ENCODE results near the gene PODN. TPM values are rescaled to one million over a fixed set of nuclear protein-coding genes. Genes with fewer than 3 reads are reported as not detected.

The PODN gene
- total and polyA plus RNA-seq, 9 donors: 72.8 to 254 (median 154) TPM

- no peaks in the 10 kb centered on the region for H3K36me3 ChIP-seq
- intact Hi-C loops (cut with DNase I): no loop called here
These were observed 54.3 kb downstream of the PODN start for GRCh38 chr1:53116307-53116810.

GRCh38 chr1:53116933-53117600, 55.1 kb downstream of the PODN start:
- H3K4me1 ChIP-seq (ENCODE audit: insufficient read depth): peaks cover 23% of the 10 kb centered on the region
- H3K4me3 ChIP-seq: no peak overlapping the region
- H3K27me3 ChIP-seq: no peaks in the 10 kb centered on the region
- WGBS, 3 donors: 87 to 94% (median 90%) methylated on average over 11 of the region's 11 CpGs
- no peak for TF ChIP-seq EP300 (IDR thresholded peaks at IDR 0.05)
- intact Hi-C loops (cut with DNase I): no loop called here
- no peaks in the 10 kb centered on the region for H3K9me3 ChIP-seq
- DNase-seq: no peak
- no peak overlapping the region for H3K27ac ChIP-seq
- H3K36me3 ChIP-seq: no peaks in the 10 kb centered on the region

More at GRCh38 chr1:53116307-53116810, 54.3 kb downstream of the PODN start:
- no peak overlapping the region for H3K4me3 ChIP-seq
- no peak overlapping the region for H3K27ac ChIP-seq
- 76 to 91% (median 91%) methylated on average over 8 to 9 of the region's 9 CpGs for WGBS, 3 donors
- H3K4me1 ChIP-seq (ENCODE audit: insufficient read depth): peaks cover 18% of the 10 kb centered on the region
- no peaks in the 10 kb centered on the region for H3K9me3 ChIP-seq
- no peaks in the 10 kb centered on the region for H3K27me3 ChIP-seq
- no peak for DNase-seq
- no peak for TF ChIP-seq POLR2A (IDR thresholded peaks at IDR 0.05)
- TF ChIP-seq, protein P1, sequence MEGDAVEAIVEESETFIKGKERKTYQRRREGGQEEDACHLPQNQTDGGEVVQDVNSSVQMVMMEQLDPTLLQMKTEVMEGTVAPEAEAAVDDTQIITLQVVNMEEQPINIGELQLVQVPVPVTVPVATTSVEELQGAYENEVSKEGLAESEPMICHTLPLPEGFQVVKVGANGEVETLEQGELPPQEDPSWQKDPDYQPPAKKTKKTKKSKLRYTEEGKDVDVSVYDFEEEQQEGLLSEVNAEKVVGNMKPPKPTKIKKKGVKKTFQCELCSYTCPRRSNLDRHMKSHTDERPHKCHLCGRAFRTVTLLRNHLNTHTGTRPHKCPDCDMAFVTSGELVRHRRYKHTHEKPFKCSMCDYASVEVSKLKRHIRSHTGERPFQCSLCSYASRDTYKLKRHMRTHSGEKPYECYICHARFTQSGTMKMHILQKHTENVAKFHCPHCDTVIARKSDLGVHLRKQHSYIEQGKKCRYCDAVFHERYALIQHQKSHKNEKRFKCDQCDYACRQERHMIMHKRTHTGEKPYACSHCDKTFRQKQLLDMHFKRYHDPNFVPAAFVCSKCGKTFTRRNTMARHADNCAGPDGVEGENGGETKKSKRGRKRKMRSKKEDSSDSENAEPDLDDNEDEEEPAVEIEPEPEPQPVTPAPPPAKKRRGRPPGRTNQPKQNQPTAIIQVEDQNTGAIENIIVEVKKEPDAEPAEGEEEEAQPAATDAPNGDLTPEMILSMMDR (IDR thresholded peaks at IDR 0.05): no peak
- TF ChIP-seq EP300 (IDR thresholded peaks at IDR 0.05): no peak

- Histone ChIP-seq H3K9me3 (no peaks in the 10 kb centered on the region), H3K27me3 (no peaks in the 10 kb centered on the region), H3K36me3 (no peaks in the 10 kb centered on the region), H3K27ac (no peak overlapping the region), H3K4me3 (no peak overlapping the region), H3K4me1 (ENCODE audit: insufficient read depth) (peaks cover 31% of the 10 kb centered on the region)
- TF ChIP-seq EP300 (IDR thresholded peaks at IDR 0.05) (no peak), POLR2A (IDR thresholded peaks at IDR 0.05) (no peak)
- TF ChIP-seq, protein P1 (IDR thresholded peaks at IDR 0.05): no peak
- 81 to 90% (median 86%) methylated on average over 9 of the region's 9 CpGs for WGBS, 3 donors
- intact Hi-C loops (cut with DNase I): no loop called here
- DNase-seq: no peak
These were observed 55.8 kb downstream of the PODN start for GRCh38 chr1:53117836-53118235.

DNA sequence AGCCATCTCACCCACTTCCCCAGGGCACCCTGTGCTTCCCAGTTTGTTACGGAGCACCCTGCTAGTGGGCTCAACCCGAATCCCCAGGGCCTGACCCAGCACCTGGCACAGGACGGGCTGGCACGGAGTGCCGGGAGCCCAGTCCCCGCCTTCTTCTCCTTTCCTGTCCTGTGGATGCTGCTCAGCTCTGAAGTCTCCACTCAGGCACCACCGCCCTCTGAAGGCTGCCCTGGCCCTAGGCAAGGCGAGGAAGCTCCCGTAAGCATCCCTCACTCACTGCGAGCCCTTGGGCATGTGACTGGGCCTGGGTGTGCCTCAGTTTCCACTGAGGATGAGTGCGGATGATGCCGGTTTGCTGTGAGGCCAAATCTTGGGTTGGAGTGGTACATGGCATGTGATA, 58.6 kb downstream of the PODN start:
- H3K9me3 ChIP-seq: no peaks in the 10 kb centered on the region
- WGBS, 3 donors: 81 to 95% (median 90%) methylated on average over 11 to 12 of the region's 12 CpGs
- peaks cover 37% of the 10 kb centered on the region for H3K4me1 ChIP-seq (ENCODE audit: insufficient read depth)
- TF ChIP-seq POLR2A (IDR thresholded peaks at IDR 0.05) (no peak), EP300 (IDR thresholded peaks at IDR 0.05) (no peak)
- TF ChIP-seq, protein P1 (IDR thresholded peaks at IDR 0.05): no peak
- no peaks in the 10 kb centered on the region for H3K27me3 ChIP-seq
- H3K36me3 ChIP-seq: no peaks in the 10 kb centered on the region
- intact Hi-C loops (cut with DNase I): no loop called here
- DNase-seq: no peak
- H3K4me3 ChIP-seq: no peak overlapping the region
- no peak overlapping the region for H3K27ac ChIP-seq

All from ovary (tissue), 9 donors.